Breast epithelium (tissue), 3 donors: ENCODE measurements around the gene RAB21.

Experiments
- POLR2A ChIP-seq: fragments of 450-650 bp; IDR thresholded peaks from one replicate; pipeline ENCODE4 v1.6.1; 2016; ENCODE audit warnings: antibody characterized with exemption, mild to moderate bottlenecking, moderate library complexity
- POLR2AphosphoS5 ChIP-seq, 3 donors: sonication (generic); formaldehyde crosslinking; IDR thresholded peaks; one replicate each; pipeline ENCODE4 v1.6.1; 2017; ENCODE audit warnings: antibody characterized with exemption in 3 of 3
- TF ChIP-seq, protein P1 (sequence below), 3 donors: fragments of 450-650 bp; IDR thresholded peaks; one replicate each; pipeline ENCODE4 v1.5.1; 2016 to 2017; ENCODE audit warnings: antibody characterized with exemption in 3 of 3, mild to moderate bottlenecking in 3 of 3, moderate library complexity in 3 of 3

DNA sequence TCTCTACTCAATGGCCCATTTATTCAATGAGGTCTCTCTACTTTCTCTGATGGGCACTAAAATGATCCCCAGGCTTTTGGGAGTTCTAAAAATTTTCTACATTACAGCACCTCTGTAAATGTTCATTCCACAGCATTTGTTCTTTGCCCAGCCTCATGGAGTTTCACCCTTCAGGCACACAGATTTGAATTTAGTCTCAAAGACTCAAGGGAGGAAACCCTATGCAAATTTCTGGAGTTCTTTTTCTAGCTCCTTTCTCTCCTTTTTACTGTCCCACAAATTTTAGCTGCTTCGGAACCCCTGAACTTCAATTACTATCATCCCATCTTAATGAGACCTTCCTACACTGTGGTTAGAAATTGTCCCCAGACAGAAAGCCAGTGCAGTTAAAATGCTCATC lies 17.5 kb upstream of the RAB21 start:
- TF ChIP-seq, protein P1, sequence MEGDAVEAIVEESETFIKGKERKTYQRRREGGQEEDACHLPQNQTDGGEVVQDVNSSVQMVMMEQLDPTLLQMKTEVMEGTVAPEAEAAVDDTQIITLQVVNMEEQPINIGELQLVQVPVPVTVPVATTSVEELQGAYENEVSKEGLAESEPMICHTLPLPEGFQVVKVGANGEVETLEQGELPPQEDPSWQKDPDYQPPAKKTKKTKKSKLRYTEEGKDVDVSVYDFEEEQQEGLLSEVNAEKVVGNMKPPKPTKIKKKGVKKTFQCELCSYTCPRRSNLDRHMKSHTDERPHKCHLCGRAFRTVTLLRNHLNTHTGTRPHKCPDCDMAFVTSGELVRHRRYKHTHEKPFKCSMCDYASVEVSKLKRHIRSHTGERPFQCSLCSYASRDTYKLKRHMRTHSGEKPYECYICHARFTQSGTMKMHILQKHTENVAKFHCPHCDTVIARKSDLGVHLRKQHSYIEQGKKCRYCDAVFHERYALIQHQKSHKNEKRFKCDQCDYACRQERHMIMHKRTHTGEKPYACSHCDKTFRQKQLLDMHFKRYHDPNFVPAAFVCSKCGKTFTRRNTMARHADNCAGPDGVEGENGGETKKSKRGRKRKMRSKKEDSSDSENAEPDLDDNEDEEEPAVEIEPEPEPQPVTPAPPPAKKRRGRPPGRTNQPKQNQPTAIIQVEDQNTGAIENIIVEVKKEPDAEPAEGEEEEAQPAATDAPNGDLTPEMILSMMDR (IDR thresholded peaks at IDR 0.05), result no peak
- TF ChIP-seq POLR2A, result no peak
- TF ChIP-seq POLR2AphosphoS5 (IDR thresholded peaks at IDR 0.05), result no peak
